Transverse colon (tissue), 3 donors: ENCODE measurements around the gene CXCR1.

Experiments
- EP300 ChIP-seq: sonication (generic); formaldehyde crosslinking; IDR thresholded peaks from one replicate; pipeline ENCODE4 v1.6.1; 2017; ENCODE audit warnings: antibody characterized with exemption, low read depth
- TF ChIP-seq, protein P1 (sequence below), 5 experiments: fragments of 200-600 bp in 3 of 5; fragments of 450-650 bp in 2 of 5; sonication (generic) in 3 of 5; IDR thresholded peaks; 1 replicate in 2 of 5; 2 replicates in 3 of 5; pipeline ENCODE4 v1.5.1; 2016 to 2017; ENCODE audit warnings: antibody characterized with exemption in 5 of 5, inconsistent platforms in 3 of 5, mild to moderate bottlenecking in 2 of 5, moderate library complexity in 1 of 5

DNA sequence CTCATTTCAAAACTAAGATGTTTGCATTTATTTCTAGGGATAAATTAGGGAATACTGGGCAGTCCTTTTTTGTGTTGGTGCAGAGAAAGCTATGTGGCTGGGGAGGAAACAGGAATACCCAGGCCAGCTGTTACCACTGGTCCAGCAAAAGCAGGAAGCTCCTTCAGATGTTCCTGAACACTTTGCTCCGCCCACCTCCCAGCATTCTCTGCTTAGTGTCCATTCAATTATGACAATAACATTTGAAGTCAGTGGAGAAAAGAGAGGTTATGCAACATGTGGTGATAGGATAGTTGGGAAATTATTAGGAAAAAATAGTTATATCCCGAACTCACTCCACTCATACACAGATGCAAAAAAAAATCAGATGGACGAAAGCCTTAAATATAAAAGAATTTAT lies 28.1 kb upstream of the CXCR1 start:
- TF ChIP-seq, protein P1, sequence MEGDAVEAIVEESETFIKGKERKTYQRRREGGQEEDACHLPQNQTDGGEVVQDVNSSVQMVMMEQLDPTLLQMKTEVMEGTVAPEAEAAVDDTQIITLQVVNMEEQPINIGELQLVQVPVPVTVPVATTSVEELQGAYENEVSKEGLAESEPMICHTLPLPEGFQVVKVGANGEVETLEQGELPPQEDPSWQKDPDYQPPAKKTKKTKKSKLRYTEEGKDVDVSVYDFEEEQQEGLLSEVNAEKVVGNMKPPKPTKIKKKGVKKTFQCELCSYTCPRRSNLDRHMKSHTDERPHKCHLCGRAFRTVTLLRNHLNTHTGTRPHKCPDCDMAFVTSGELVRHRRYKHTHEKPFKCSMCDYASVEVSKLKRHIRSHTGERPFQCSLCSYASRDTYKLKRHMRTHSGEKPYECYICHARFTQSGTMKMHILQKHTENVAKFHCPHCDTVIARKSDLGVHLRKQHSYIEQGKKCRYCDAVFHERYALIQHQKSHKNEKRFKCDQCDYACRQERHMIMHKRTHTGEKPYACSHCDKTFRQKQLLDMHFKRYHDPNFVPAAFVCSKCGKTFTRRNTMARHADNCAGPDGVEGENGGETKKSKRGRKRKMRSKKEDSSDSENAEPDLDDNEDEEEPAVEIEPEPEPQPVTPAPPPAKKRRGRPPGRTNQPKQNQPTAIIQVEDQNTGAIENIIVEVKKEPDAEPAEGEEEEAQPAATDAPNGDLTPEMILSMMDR (IDR thresholded peaks at IDR 0.05): no peak
- TF ChIP-seq EP300: no peak
